NB4 (cell line): ENCODE data around the gene KLRC1.
"Not testable (repeated sequence)": the region's sequence is repeated elsewhere in the genome, so short reads cannot be mapped to it uniquely, and the experiment has no call there.

Experiments
- POLR2A ChIP-seq: IDR thresholded peaks from 2 replicates; pipeline ENCODE4 v1.6.1; 2011; ENCODE audit warnings: mild to moderate bottlenecking; ENCODE audit not compliant: insufficient read length; ENCODE audit errors: extremely low read depth
- TF ChIP-seq, protein P1 (sequence below): IDR thresholded peaks from one replicate; pipeline ENCODE4 v1.5.1; 2012; ENCODE audit warnings: low read depth, low read length
- TF ChIP-seq, protein P2 (sequence below): IDR thresholded peaks from 2 replicates; pipeline ENCODE4 v1.6.1; 2011; ENCODE audit warnings: low read depth, low read length

DNA sequence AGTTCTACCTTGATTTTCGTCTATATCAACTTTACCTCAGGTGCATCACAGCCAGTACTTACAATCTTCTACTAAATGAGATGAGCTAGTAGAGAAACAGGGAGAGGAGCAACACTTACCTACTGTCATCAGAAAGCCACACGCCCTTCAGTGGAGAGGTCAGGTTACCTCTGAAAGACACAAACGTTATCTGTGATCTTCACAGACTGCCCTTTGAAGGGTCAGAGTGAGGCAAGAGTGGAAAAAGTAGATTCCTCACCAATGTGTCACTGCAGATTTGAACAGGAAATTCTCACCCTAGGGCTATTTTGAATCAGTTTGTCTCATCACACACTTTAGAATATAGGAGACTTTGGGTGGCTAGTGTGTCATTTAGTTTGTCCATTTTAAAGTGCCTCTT, 31.0 kb downstream of the KLRC1 start:
- TF ChIP-seq, protein P1, sequence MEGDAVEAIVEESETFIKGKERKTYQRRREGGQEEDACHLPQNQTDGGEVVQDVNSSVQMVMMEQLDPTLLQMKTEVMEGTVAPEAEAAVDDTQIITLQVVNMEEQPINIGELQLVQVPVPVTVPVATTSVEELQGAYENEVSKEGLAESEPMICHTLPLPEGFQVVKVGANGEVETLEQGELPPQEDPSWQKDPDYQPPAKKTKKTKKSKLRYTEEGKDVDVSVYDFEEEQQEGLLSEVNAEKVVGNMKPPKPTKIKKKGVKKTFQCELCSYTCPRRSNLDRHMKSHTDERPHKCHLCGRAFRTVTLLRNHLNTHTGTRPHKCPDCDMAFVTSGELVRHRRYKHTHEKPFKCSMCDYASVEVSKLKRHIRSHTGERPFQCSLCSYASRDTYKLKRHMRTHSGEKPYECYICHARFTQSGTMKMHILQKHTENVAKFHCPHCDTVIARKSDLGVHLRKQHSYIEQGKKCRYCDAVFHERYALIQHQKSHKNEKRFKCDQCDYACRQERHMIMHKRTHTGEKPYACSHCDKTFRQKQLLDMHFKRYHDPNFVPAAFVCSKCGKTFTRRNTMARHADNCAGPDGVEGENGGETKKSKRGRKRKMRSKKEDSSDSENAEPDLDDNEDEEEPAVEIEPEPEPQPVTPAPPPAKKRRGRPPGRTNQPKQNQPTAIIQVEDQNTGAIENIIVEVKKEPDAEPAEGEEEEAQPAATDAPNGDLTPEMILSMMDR, result not testable (repeated sequence)
- TF ChIP-seq POLR2A, result not testable (repeated sequence)
- TF ChIP-seq, protein P2, sequence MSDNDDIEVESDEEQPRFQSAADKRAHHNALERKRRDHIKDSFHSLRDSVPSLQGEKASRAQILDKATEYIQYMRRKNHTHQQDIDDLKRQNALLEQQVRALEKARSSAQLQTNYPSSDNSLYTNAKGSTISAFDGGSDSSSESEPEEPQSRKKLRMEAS, result not testable (repeated sequence)
